Measurements from ENCODE around the gene LIPT2.

DNA sequence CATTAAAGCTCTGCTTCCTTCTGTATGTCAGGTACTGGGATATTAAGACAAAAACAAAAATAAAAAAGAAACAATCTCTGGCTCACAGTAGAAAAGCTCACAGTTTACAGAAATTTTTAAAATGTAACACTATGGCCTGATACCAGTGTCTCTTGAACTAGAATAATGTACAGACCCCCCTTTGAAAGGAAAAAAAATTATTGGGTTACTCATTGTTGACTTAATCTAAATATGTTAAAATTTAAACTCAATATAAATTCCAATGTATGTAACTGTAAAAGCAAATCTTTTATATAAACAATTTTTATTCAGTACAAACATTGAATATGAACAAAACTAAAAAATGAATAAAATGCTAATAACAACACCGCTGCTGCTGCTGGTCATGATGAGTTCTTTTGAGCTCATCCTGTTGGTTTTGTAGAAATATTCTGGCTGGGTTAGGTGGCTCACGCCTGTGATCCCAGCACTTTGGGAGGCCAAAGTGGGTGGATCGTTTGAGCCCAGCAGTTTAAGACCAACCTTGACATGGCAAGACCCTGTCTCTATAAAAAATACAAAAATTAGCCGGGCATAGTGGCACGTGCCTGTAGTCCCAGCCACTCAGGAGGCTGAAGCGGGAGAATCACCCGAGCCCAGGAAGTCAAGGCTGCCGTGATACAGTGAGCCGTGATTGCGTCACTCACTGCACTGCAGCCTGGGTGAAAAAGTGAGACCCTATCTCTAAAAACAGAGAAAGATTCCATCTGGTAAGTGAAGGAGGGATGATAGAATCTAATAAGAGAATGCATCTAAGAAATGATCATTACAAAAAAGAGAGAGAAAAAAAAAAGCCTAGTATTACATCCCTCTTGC is 14.4 kb downstream of the LIPT2 start:
- TF ChIP-seq, protein P1, sequence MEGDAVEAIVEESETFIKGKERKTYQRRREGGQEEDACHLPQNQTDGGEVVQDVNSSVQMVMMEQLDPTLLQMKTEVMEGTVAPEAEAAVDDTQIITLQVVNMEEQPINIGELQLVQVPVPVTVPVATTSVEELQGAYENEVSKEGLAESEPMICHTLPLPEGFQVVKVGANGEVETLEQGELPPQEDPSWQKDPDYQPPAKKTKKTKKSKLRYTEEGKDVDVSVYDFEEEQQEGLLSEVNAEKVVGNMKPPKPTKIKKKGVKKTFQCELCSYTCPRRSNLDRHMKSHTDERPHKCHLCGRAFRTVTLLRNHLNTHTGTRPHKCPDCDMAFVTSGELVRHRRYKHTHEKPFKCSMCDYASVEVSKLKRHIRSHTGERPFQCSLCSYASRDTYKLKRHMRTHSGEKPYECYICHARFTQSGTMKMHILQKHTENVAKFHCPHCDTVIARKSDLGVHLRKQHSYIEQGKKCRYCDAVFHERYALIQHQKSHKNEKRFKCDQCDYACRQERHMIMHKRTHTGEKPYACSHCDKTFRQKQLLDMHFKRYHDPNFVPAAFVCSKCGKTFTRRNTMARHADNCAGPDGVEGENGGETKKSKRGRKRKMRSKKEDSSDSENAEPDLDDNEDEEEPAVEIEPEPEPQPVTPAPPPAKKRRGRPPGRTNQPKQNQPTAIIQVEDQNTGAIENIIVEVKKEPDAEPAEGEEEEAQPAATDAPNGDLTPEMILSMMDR (conservative IDR thresholded peaks at IDR 0.05), result no peak
- no peak for TF ChIP-seq EZH2 (IDR thresholded peaks at IDR 0.05; ENCODE audit: low read depth)
